Kidney glomerular epithelial cell (primary cell): ENCODE results near the gene PCDHB11.
"Not testable (repeated sequence)": the region's sequence is repeated elsewhere in the genome, so short reads cannot be mapped to it uniquely, and the experiment has no call there.

Experiments used
- DNase-seq: peaks from one replicate; lab custom pipeline; 2025; lab: John Stamatoyannopoulos, UW

The PCDHB11 gene

DNA sequence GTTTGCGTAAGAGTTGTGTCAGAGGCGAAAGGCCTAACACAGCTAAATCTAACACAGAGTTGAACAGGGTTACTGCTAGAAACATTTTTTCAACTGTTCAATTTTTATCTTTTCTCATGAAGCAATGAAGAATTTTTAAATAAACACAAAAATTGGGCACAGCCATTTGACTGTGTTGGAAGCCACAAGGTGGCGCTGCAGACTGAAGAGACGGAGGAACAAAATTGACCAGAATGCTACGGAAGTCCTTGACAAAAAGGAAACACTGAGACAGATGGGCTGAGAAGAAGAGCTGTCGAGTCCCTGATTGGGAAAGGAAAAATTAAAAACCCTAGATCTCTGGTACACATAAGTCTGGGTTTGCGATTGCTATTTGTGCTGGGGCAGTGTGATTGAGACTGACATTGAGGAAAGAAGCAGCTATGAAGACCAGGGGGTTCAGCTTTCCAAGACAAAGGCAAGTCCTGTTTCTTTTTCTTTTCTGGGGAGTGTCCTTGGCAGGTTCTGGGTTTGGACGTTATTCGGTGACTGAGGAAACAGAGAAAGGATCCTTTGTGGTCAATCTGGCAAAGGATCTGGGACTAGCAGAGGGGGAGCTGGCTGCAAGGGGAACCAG is 12.4 kb upstream of the PCDHB11 start, which contains the start of gene PCDHB9:
Gene PCDHB9 (plus strand): TSS at position 265 of the 616 bp plus-strand sequence. CDS start 158 bp downstream, at position 423.
- DNase-seq, result peak; percentile 6

DNA sequence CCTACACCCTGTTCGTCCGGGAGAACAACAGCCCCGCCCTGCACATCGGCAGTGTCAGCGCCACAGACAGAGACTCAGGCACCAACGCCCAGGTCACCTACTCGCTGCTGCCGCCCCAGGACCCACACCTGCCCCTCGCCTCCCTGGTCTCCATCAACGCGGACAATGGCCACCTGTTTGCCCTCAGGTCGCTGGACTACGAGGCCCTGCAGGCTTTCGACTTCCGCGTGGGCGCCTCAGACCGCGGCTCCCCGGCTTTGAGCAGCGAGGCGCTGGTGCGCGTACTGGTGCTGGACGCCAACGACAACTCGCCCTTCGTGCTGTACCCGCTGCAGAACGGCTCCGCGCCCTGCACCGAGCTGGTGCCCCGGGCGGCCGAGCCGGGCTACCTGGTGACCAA is 10.7 kb upstream of the PCDHB11 start:
- not testable (repeated sequence) for DNase-seq

DNA sequence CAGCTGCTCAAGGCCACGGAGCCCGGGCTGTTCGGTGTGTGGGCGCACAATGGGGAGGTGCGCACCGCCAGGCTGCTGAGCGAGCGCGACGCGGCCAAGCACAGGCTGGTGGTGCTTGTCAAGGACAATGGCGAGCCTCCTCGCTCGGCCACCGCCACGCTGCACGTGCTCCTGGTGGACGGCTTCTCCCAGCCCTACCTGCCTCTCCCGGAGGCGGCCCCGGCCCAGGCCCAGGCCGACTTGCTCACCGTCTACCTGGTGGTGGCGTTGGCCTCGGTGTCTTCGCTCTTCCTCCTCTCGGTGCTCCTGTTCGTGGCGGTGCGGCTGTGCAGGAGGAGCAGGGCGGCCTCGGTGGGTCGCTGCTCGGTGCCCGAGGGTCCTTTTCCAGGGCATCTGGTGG is 10.3 kb upstream of the PCDHB11 start:
- DNase-seq, result not testable (repeated sequence)

DNA sequence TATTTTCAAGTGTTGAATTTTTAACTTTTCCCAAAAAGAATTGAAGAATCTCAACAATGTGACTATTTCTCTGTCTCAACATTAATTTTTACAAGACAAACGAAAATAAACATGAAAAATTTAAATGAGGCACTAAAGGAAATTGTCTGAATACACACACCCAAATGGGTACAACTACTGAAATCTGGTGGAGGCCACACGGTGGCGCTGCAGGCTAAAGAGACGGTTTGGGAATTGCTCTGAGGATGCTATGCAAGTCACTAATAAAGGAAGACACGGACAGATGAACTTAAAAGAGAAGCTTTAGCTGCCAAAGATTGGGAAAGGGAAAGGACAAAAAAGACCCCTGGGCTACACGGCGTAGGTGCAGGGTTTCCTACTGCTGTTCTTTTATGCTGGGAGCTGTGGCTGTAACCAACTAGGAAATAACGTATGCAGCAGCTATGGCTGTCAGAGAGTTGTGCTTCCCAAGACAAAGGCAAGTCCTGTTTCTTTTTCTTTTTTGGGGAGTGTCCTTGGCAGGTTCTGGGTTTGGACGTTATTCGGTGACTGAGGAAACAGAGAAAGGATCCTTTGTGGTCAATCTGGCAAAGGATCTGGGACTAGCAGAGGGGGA is 7.2 kb upstream of the PCDHB11 start, which contains the start of gene PCDHB10:
Gene PCDHB10 (plus strand): TSS at position 244 of the 616 bp plus-strand sequence. CDS start 200 bp downstream, at position 444.
- DNase-seq, result peak; percentile 19

DNA sequence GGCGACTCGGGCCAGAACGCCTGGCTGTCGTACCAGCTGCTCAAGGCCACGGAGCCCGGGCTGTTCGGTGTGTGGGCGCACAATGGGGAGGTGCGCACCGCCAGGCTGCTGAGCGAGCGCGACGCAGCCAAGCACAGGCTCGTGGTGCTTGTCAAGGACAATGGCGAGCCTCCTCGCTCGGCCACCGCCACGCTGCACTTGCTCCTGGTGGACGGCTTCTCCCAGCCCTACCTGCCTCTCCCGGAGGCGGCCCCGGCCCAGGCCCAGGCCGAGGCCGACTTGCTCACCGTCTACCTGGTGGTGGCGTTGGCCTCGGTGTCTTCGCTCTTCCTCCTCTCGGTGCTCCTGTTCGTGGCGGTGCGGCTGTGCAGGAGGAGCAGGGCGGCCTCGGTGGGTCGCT is 5.1 kb upstream of the PCDHB11 start:
- not testable (repeated sequence) for DNase-seq

DNA sequence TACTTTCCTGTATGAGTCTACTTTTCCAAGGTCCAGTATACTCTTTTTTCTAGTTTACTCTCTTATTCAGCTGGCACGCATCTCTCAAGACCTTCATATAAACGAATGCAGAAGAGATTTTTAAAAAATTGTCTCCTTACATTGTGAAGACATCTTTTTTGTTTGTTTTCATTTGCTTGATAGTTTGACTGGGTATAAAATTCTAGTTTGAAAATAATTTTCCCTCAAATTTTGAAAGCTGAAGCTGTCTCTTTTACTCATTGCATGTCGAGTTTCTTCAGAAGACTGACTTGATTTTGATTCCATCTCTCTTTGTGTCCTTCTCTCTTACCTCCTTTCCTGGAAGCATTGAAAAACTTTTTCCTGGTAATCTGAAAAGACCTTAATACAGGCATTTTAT is 3.1 kb upstream of the PCDHB11 start:
- no peak for DNase-seq

DNA sequence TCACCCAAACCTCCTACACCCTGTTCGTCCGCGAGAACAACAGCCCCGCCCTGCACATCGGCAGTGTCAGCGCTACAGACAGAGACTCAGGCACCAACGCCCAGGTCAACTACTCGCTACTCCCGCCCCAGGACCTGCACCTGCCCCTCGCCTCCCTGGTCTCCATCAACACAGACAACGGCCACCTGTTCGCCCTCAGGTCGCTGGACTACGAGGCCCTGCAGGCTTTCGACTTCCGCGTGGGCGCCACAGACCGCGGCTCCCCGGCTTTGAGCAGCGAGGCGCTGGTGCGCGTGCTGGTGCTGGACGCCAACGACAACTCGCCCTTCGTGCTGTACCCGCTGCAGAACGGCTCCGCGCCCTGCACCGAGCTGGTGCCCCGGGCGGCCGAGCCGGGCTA is 1.7 kb downstream of the PCDHB11 start:
- not testable (repeated sequence) for DNase-seq

DNA sequence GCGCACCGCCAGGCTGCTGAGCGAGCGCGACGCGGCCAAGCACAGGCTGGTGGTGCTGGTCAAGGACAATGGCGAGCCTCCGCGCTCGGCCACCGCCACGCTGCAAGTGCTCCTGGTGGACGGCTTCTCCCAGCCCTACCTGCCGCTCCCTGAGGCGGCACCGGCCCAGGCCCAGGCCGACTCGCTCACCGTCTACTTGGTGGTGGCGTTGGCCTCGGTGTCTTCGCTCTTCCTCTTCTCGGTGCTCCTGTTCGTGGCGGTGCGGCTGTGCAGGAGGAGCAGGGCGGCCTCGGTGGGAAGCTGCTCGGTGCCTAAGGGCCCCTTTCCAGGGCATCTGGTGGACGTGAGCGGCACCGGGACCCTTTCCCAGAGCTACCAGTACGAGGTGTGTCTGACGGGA is 2.2 kb downstream of the PCDHB11 start:
- not testable (repeated sequence) for DNase-seq

DNA sequence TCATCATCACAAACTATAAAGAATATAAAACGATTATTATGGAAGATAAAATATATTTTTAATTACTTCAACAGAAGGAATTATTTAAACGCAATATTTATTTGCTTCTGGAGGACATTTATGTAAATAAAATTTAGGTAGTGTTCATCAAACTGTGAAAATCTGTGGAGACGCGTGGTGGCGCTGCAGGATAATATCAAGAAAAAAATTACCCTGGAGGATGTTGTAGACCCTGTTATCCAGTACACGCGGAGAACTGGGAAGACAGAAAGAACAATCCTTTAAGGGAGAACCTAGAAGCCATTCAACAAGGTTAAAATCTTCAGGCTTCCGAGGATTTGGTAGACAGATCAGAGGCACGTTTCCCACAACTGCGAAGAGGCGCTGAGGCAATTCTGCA is 9.1 kb downstream of the PCDHB11 start, which contains the start of gene PCDHB12:
Gene PCDHB12 (plus strand): TSS at position 242 of the 400 bp plus-strand sequence. CDS start 189 bp downstream, outside the sequence.
- DNase-seq, result no peak

DNA sequence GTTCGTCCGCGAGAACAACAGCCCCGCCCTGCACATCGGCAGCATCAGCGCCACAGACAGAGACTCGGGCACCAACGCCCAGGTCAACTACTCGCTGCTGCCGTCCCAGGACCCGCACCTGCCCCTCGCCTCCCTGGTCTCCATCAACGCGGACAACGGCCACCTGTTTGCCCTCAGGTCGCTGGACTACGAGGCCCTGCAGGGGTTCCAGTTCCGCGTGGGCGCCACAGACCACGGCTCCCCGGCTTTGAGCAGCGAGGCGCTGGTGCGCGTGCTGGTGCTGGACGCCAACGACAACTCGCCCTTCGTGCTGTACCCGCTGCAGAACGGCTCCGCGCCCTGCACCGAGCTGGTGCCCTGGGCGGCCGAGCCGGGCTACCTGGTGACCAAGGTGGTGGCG is 10.9 kb downstream of the PCDHB11 start:
- DNase-seq, result not testable (repeated sequence)

DNA sequence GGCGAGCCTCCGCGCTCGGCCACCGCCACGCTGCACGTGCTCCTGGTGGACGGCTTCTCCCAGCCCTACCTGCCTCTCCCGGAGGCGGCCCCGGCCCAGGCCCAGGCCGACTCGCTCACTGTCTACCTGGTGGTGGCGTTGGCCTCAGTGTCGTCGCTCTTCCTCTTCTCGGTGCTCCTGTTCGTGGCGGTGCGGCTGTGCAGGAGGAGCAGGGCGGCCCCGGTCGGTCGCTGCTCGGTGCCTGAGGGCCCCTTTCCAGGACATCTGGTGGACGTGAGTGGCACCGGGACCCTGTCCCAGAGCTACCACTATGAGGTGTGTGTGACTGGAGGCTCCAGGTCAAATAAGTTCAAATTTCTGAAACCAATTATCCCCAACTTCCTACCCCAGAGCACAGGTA is 11.4 kb downstream of the PCDHB11 start:
- not testable (repeated sequence) for DNase-seq

DNA sequence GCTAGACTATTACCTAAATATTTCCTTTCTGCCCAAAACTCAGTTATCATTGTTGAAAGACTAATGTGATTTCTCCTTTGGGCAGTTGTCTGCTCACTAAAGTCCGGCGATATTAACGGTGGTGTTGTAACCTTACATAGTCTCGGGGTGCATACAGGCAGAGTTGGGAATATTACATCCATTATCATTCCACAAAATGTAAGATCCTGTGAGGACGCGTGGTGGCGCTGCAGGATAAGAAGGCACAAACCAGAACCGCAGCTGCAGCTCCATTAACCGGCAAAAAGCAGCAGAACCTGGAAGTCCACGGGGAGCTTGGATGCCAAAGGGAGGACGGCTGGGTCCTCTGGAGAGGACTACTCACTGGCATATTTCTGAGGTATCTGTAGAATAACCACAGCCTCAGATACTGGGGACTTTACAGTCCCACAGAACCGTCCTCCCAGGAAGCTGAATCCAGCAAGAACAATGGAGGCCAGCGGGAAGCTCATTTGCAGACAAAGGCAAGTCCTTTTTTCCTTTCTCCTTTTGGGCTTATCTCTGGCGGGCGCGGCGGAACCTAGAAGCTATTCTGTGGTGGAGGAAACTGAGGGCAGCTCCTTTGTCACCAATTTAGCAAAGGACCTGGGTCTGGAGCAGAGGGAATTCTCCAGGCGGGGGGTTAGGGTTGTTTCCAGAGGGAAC is 14.4 kb downstream of the PCDHB11 start, which contains the start of gene PCDHB13:
Gene PCDHB13 (plus strand): TSS at position 264 of the 684 bp plus-strand sequence. CDS start 205 bp downstream, at position 469.
- not testable (repeated sequence) for DNase-seq

DNA sequence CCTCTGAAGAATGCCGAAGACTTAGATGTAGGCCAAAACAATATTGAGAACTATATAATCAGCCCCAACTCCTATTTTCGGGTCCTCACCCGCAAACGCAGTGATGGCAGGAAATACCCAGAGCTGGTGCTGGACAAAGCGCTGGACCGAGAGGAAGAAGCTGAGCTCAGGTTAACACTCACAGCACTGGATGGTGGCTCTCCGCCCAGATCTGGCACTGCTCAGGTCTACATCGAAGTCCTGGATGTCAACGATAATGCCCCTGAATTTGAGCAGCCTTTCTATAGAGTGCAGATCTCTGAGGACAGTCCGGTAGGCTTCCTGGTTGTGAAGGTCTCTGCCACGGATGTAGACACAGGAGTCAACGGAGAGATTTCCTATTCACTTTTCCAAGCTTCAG is 15.2 kb downstream of the PCDHB11 start:
- not testable (repeated sequence) for DNase-seq

DNA sequence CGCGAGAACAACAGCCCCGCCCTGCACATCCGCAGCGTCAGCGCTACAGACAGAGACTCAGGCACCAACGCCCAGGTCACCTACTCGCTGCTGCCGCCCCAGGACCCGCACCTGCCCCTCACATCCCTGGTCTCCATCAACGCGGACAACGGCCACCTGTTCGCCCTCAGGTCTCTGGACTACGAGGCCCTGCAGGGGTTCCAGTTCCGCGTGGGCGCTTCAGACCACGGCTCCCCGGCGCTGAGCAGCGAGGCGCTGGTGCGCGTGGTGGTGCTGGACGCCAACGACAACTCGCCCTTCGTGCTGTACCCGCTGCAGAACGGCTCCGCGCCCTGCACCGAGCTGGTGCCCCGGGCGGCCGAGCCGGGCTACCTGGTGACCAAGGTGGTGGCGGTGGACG is 16.1 kb downstream of the PCDHB11 start:
- DNase-seq, result not testable (repeated sequence)

DNA sequence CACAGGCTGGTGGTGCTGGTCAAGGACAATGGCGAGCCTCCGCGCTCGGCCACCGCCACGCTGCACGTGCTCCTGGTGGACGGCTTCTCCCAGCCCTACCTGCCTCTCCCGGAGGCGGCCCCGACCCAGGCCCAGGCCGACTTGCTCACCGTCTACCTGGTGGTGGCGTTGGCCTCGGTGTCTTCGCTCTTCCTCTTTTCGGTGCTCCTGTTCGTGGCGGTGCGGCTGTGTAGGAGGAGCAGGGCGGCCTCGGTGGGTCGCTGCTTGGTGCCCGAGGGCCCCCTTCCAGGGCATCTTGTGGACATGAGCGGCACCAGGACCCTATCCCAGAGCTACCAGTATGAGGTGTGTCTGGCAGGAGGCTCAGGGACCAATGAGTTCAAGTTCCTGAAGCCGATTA is 16.6 kb downstream of the PCDHB11 start:
- DNase-seq, result not testable (repeated sequence)

DNA sequence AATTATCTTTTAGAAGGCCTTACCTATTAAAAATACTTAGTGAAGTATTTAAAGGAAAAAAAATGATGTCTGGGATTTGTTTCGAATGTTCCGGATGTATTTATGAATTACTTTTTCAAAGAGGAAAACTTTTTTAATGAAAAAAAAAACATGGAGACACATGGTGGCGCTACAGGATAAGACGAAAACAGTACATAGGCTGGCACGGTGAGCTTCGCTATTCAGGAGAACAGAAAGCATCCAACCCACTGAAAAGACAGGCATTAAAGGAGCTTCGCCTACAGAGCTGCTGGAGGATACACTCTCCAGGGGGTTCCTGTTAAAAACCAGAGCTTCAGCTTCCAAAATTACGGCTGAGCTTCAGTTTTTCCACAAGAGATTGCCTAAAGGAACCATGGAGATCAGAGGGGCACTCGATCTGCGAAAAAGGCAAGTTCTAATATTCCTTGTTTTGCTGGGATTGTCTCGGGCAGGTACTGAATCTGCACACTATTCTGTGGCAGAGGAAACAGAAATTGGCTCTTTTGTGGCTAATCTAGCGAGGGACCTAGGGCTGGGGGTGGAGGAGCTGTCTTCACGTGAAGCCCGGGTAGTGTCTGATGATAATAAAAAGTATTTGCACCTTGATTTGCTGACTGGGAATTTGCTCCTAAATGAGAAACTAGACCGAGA is 23.8 kb downstream of the PCDHB11 start, which contains the start of gene PCDHB14:
Gene PCDHB14 (plus strand): TSS at position 232 of the 672 bp plus-strand sequence. CDS start 163 bp downstream, at position 395.
- DNase-seq, result peak; percentile 7

DNA sequence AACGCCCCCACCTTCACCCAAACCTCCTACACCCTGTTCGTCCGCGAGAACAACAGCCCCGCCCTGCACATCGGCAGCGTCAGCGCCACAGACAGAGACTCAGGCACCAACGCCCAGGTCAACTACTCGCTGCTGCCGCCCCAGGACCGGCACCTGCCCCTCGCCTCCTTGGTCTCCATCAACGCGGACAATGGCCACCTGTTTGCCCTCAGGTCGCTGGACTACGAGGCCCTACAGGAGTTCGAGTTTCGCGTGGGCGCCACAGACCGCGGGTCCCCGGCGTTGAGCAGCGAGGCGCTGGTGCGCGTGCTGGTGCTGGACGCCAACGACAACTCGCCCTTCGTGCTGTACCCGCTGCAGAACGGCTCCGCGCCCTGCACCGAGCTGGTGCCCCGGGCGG is 25.4 kb downstream of the PCDHB11 start:
- not testable (repeated sequence) for DNase-seq

DNA sequence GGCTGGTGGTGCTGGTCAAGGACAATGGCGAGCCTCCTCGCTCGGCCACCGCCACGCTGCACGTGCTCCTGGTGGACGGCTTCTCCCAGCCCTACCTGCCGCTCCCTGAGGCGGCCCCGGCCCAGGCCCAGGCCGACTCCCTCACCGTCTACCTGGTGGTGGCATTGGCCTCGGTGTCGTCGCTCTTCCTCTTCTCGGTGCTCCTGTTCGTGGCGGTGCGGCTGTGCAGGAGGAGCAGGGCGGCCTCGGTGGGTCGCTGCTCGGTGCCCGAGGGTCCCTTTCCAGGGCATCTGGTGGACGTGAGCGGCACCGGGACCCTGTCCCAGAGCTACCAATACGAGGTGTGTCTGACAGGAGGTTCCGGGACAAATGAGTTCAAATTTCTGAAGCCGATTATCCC is 26.0 kb downstream of the PCDHB11 start:
- DNase-seq, result not testable (repeated sequence)

DNA sequence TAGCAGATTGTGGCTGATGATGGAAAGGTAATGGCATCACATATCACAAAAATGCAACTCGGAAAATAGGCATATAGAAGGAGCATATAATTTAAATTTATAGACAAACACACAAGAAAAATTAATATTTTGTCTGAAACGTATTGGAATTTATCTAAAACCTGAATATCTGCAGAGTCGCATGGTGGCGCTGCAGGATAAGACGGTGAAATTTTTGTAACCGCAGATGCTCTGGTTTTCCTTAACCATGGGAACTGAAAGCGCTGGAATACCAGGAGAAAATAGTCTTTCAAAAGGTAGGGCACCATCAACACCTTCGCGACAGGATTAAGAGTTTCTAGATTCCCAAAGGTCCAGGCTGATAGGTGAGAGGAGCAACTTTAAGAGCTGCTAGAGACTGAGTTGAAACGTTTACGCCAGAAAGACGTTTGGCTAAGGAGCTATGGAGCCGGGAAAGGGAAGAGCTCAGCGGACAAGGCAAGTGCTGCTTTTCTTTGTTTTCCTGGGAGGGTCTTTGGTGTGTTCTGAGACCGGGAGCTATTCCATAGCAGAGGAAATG is 34.8 kb downstream of the PCDHB11 start:
- no peak for DNase-seq

DNA sequence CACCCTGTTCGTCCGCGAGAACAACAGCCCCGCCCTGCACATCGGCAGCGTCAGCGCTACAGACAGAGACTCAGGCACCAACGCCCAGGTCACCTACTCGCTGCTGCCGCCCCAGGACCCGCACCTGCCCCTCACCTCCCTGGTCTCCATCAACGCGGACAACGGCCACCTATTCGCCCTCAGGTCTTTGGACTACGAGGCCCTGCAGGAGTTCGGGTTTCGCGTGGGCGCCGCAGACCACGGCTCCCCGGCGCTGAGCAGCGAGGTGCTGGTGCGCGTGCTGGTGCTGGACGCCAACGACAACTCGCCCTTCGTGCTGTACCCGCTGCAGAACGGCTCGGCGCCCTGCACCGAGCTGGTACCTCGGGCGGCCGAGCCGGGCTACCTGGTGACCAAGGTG is 36.5 kb downstream of the PCDHB11 start:
- not testable (repeated sequence) for DNase-seq

DNA sequence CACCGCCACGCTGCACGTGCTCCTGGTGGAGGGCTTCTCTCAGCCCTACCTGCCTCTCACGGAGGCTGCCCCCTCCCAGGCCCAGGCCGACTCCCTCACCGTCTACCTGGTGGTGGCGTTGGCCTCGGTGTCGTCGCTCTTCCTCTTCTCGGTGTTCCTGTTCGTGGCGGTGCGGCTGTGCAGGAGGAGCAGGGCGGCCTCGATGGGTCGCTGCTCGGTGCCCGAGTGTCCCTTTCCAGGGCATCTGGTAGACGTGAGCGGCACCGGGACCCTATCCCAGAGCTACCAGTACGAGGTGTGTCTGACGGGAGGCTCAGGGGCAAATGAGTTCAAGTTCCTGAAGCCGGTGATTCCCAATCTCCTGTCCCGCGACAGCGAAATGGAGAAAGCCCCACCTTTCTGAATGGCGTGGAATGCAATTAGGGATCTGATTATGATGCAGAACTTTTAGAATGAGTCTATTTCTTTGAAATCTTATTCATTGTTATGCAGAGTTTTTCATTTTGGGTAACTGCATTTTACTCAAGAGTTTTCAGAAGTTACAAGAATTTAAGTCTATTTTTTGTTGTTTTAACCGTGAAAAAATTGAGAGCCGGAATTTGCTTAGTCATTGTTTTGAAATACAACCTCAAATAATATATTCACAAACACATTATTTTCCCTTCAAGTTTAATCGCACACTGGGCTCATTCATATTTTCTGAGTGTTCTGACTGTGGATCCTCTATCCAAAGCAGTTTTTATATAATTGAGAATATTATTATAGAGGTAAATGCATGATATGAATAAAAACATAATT is 37.3 kb downstream of the PCDHB11 start:
- DNase-seq, result no peak
